Esophagus muscularis mucosa (tissue), 3 donors: Measurements from ENCODE around the gene RIPOR2.
"Not testable (repeated sequence)": the region's sequence is repeated elsewhere in the genome, so short reads cannot be mapped to it uniquely, and the experiment has no call there.

Experiments used
- POLR2A ChIP-seq: fragments of 450-650 bp; IDR thresholded peaks from one replicate; pipeline ENCODE4 v1.6.1; 2017; ENCODE audit warnings: antibody characterized with exemption, moderate library complexity, mild to moderate bottlenecking, low read depth
- POLR2AphosphoS5 ChIP-seq, 2 donors: sonication (generic); formaldehyde crosslinking; IDR thresholded peaks; one replicate each; pipeline ENCODE4 v1.6.1; 2017; ENCODE audit warnings: antibody characterized with exemption in 2 of 2
- TF ChIP-seq, protein P1 (sequence below), 3 experiments: fragments of 200-600 bp in 2 of 3; fragments of 450-650 bp in 1 of 3; sonication (generic) in 2 of 3; IDR thresholded peaks; one replicate each; pipeline ENCODE4 v1.5.1; 2017 to 2019; ENCODE audit warnings: antibody characterized with exemption in 3 of 3, mild to moderate bottlenecking in 2 of 3, moderate library complexity in 1 of 3

DNA sequence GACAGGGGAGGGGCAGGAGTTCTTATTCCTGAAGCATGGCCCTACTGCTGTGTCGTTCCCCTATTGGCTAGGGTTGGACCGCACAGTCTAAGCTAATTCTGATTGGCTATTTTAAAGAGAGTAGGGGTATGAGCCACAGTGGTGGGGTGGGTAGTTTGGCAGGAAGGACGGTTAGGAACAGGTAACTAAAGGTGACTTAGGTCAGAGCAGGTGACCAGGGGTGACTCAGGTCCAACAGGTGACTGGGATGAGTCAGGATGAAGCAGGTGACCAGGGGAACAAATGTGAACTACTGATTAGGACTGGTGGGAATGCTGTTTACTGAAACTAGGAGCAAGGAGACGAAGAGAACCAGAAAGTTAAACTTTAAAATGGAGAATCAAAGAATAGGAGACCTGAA is 58.0 kb downstream of the RIPOR2 start:
- not testable (repeated sequence) for TF ChIP-seq POLR2A; POLR2AphosphoS5 (IDR thresholded peaks at IDR 0.05)
- TF ChIP-seq, protein P1, sequence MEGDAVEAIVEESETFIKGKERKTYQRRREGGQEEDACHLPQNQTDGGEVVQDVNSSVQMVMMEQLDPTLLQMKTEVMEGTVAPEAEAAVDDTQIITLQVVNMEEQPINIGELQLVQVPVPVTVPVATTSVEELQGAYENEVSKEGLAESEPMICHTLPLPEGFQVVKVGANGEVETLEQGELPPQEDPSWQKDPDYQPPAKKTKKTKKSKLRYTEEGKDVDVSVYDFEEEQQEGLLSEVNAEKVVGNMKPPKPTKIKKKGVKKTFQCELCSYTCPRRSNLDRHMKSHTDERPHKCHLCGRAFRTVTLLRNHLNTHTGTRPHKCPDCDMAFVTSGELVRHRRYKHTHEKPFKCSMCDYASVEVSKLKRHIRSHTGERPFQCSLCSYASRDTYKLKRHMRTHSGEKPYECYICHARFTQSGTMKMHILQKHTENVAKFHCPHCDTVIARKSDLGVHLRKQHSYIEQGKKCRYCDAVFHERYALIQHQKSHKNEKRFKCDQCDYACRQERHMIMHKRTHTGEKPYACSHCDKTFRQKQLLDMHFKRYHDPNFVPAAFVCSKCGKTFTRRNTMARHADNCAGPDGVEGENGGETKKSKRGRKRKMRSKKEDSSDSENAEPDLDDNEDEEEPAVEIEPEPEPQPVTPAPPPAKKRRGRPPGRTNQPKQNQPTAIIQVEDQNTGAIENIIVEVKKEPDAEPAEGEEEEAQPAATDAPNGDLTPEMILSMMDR (IDR thresholded peaks at IDR 0.05) = not testable (repeated sequence)
